Central memory CD8-positive, alpha-beta T cell (primary cell): Measurements from ENCODE around the gene FOXN3.

ENCODE experiments used
- ATAC-seq: fragments of 150-1000 bp; cut with Tn5 transposase; replicated peaks from 2 replicates; pipeline ENCODE4 v1.10.0; 2022; ENCODE audit warnings: mild to moderate bottlenecking, moderate FRiP score, moderate number of reproducible peaks; ENCODE audit not compliant: poor library complexity, severe bottlenecking; ENCODE audit errors: extremely low read depth
- DNase-seq, 2 donors: peaks; one replicate each; pipeline ENCODE4 v3.0.0; 2021; ENCODE audit warnings: low spot score in 2 of 2
- H3K27ac Mint-ChIP-seq: one replicate; pipeline ENCODE4 v1.8.0; 2022; ENCODE audit warnings: low read depth, mild to moderate bottlenecking, moderate library complexity, mixed read lengths
- H3K27me3 Mint-ChIP-seq: one replicate; pipeline ENCODE4 v1.8.0; 2022; ENCODE audit warnings: mixed read lengths
- H3K36me3 Mint-ChIP-seq: one replicate; pipeline ENCODE4 v1.8.0; 2022; ENCODE audit warnings: mild to moderate bottlenecking, moderate library complexity, mixed read lengths; ENCODE audit not compliant: insufficient read depth
- H3K4me1 Mint-ChIP-seq: one replicate; pipeline ENCODE4 v1.8.0; 2022; ENCODE audit warnings: mixed read lengths
- H3K4me3 Mint-ChIP-seq: one replicate; pipeline ENCODE4 v1.8.0; 2022; ENCODE audit warnings: mild to moderate bottlenecking, moderate library complexity, mixed read lengths
- H3K9me3 Mint-ChIP-seq: one replicate; pipeline ENCODE4 v1.8.0; 2022; ENCODE audit warnings: mixed read lengths

Gene FOXN3

DNA sequence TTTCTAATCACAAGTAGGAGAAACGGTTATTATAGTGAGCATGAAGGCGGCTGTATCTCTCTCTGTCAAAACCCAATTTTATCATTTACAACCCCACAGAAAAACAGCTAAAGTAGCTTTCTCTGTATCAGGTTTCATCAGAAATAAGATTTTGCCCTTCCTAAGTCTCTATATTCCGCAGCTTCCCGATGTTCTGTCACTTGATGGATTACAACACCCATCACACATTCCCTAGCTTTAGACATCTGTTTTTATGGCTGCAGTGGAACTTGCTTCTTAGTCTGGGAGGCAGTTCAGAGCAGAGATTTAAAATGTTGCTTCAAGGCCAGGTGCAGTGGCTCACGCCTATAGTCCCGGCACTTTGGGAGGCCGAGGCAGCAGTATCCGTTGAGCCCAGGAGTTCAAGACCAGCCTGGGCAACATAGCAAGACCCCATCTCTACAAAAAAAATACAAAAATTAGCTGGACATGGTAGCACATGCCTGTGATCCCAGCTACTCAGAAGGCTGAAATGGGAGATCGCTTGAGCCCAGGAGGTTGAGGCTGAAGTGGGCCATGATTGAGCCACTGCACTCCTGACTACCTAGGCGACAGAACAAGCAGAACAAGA is 27.6 kb upstream of the FOXN3 start:
- Mint-ChIP-seq H3K4me1 (peaks cover 74% of the 10 kb centered on the region), H3K4me3 (no peak overlapping the region), H3K27me3 (no peaks in the 10 kb centered on the region)

DNA sequence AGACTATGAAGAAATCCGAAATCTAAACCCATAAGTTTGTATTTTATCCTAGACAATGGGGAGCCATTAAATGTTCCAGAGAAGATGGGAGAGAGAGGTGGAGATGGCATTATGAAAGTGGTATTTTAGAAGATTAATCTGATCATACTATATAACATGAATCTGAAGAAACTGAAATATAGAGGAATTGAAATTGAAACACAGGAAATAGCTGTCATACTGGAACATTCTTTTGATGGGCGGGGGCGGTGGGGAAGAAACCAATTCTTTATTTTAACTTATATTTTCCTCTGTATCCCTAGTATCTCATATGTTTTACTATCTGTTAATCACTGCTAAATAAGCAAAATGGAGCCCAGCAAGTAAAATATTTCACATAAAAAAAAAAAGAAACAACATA is 27.0 kb upstream of the FOXN3 start:
- Mint-ChIP-seq H3K27ac (peak overlapping the region; percentile 80), H3K36me3 (peaks cover 13% of the 10 kb centered on the region), H3K9me3 (no peaks in the 10 kb centered on the region), H3K4me3 (no peak overlapping the region), H3K27me3 (no peaks in the 10 kb centered on the region), H3K4me1 (peaks cover 68% of the 10 kb centered on the region)
- DNase-seq (no peak), ATAC-seq (no peak)

More for the DNA sequence above, 27.6 kb upstream of the FOXN3 start:
- ATAC-seq (no peak), DNase-seq (no peak)
- peaks cover 15% of the 10 kb centered on the region for H3K36me3 Mint-ChIP-seq
- H3K9me3 Mint-ChIP-seq = no peaks in the 10 kb centered on the region
- H3K27ac Mint-ChIP-seq = no peak overlapping the region

DNA sequence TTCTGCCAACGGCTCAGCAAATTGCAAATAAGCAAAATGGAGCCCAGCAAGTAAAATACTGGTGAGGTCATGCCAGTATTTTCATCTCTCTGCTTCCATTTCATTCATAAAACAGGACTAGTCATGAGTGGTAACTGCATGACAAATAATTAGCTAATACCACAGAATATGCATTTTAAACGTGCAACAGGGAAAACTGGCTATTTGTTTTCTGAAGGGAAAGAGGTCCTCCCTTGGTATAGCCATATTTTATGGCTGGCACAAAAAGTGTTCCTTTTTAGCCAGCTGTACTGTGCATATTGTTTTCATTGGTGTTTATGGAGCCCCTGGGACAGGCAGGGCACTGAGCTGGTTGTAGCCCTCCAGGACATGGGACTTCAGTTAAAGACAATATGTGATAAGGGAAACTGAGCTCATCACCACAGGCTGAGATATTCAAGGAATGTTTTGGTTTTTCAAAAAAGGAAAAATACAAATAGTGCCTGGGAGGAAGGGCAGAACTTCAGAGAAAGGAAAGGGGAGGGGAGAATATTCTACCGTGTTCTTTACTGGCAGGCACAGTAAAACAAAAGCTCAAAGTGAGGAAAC is 26.1 kb upstream of the FOXN3 start:
- Mint-ChIP-seq H3K4me1 (peaks cover 61% of the 10 kb centered on the region), H3K4me3 (peak overlapping the region; percentile 55)
- ATAC-seq = no peak

DNA sequence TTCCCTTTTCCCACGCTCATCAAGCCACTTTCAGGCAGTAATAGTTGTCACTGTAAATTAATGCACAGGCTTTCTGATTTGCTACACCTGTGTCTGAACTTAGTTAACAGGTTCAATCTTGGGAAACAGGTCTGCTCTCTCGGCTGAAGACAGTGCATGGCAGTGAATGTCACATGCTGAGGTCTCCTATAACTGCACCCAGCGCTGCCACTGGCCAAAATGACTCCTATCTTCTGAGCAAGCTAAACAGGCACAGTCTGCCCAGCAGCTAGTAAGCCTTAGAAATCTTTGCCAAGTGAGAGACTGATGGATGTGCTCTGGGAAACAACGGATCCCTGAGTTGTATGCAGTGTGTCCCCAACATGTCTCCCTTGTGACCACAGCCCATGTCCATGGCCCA is 25.2 kb upstream of the FOXN3 start:
- Mint-ChIP-seq H3K27ac (no peak overlapping the region), H3K4me1 (peaks cover 59% of the 10 kb centered on the region), H3K4me3 (no peak overlapping the region), H3K9me3 (peaks cover 2% of the 10 kb centered on the region), H3K27me3 (no peaks in the 10 kb centered on the region), H3K36me3 (peaks cover 10% of the 10 kb centered on the region)
- DNase-seq (no peak), ATAC-seq (no peak)

More for the DNA sequence above, 26.1 kb upstream of the FOXN3 start:
- H3K27me3 Mint-ChIP-seq = no peaks in the 10 kb centered on the region
- no peaks in the 10 kb centered on the region for H3K9me3 Mint-ChIP-seq
- H3K27ac Mint-ChIP-seq = no peak overlapping the region
- DNase-seq = no peak
- H3K36me3 Mint-ChIP-seq = peaks cover 13% of the 10 kb centered on the region

DNA sequence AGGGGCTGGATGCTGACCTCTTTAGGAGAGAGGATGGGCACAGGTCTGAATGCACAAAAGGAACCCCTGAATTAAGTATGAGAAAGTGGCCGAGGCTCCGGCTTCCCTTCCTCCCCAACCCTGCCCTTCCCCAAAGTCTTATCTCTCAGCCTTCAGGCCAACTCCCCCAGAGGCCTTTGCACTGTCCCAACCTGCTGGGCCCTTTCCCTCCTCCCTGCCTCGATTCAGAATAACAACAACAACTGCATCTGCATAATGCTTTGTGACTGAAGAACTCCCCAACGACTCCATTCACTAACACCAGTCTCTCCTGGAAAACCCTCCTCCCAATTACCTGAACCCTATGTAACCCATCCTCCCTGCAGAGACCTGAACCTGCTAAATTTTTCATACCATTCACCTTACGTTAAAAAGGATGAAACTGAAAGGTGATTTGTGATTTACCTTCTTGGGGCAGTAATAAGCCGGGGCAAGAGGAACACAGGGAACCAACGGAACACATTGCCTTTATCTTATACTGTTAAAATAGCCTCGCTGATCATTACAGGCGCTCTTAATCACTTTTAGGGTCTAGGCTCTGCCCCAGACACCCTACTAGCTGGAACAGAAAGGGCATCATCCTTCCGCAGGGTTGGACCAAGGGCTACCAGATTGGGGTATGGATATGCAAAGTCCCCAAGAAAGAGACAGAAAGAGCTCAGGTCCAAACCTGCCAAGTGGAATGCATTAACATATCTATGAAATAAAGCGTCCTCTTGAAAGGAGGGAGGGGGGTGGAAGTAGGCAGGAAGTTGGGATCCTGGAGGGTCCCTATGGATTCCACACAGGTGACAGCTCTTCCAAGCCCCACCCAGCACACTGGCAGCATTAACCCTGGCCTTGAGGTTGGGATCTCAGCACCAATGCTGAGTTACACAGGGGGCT is 24.2 kb upstream of the FOXN3 start:
- no peak for ATAC-seq
- Mint-ChIP-seq H3K4me3 (no peak overlapping the region), H3K27me3 (no peaks in the 10 kb centered on the region), H3K36me3 (peaks cover 7% of the 10 kb centered on the region), H3K27ac (no peak overlapping the region), H3K4me1 (peaks cover 62% of the 10 kb centered on the region), H3K9me3 (peaks cover 5% of the 10 kb centered on the region)
- no peak for DNase-seq

DNA sequence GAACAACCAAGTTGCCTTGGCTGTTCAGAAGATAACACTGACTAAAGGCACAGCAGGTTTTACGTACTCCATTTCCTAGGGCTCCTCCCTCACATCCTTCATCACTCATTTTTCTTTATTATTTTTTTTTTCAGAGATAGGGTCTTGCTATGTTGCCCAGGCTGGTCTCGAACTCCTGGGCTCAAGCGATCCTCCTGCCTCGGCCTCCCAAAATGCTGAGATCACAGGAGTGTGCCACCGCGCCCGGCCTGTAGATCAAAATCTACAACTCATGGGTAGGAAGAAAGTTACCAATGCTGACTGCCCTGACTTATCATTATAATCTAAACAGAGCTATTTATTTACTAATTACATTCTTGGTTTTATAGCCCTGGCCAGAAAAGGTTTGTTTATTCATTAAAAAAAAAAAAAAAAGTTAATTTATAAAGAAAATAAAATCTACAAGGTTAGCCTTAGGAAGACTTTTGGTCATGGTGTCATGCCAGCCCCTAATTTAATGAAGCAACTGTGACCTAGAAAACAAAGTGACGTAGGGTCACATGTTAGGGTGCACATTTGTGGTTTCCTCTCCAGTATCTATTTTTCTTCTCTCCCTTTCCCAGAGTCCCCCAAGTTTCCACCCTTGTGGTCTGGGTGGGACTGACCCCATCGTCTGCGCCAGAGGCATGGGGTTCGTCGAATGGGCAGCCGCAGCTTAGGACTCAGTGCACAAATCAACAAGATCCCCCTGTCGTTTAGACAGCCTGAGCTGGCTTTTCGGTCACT is 19.0 kb upstream of the FOXN3 start:
- Mint-ChIP-seq H3K36me3 (peaks cover 9% of the 10 kb centered on the region), H3K4me3 (no peak overlapping the region), H3K4me1 (peaks cover 44% of the 10 kb centered on the region), H3K27ac (peak overlapping the region; percentile 90), H3K27me3 (no peaks in the 10 kb centered on the region), H3K9me3 (peaks cover 5% of the 10 kb centered on the region)
- ATAC-seq = no peak
- no peak for DNase-seq

DNA sequence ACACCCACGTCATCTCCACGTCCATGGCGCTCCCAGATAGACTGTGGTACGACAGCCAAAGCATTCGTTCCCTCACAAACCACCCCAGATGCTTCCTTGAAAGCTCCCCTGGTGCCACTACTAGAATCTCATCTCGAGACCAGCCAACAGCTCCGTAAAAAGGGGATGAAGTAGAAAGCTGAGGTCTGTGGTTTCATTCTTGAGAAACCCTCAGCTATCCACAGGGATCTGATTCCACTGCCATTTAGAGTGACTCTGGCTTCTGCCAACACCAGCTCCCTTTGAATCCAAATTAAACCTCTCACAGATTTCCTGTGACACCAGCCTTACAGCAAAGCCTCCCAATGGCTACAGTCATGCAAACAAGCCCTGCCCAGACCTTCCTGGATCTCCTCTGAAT is 18.5 kb upstream of the FOXN3 start:
- H3K9me3 Mint-ChIP-seq = peaks cover 5% of the 10 kb centered on the region
- H3K4me1 Mint-ChIP-seq = peaks cover 44% of the 10 kb centered on the region
- H3K27me3 Mint-ChIP-seq = no peaks in the 10 kb centered on the region
- H3K27ac Mint-ChIP-seq = peak overlapping the region; percentile 90
- peaks cover 12% of the 10 kb centered on the region for H3K36me3 Mint-ChIP-seq
- H3K4me3 Mint-ChIP-seq = no peak overlapping the region
- no peak for ATAC-seq
- no peak for DNase-seq

DNA sequence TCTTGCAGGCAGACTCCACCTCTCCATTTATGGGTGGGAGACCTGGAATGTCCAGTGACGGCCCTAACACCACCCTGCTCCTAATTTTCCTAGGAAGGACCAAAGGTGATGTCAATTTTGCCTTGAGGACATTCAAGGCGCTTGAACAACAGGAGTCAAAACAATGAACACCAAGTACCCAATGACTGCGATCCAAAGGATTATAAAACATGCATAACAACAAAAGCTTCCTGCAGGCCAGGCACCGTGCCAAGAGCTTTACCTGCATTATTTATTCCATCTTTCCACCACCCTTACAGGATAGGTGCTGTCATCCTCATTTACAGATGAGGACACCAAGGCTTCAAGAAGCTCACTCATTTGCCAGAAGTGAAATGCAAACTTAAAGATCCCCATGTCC is 15.2 kb upstream of the FOXN3 start:
- Mint-ChIP-seq H3K4me3 (peak overlapping the region; percentile 78), H3K27me3 (no peaks in the 10 kb centered on the region), H3K9me3 (peaks cover 2% of the 10 kb centered on the region), H3K27ac (peak overlapping the region; percentile 94), H3K4me1 (peaks cover 48% of the 10 kb centered on the region), H3K36me3 (peaks cover 12% of the 10 kb centered on the region)
- ATAC-seq (no peak), DNase-seq (no peak)

DNA sequence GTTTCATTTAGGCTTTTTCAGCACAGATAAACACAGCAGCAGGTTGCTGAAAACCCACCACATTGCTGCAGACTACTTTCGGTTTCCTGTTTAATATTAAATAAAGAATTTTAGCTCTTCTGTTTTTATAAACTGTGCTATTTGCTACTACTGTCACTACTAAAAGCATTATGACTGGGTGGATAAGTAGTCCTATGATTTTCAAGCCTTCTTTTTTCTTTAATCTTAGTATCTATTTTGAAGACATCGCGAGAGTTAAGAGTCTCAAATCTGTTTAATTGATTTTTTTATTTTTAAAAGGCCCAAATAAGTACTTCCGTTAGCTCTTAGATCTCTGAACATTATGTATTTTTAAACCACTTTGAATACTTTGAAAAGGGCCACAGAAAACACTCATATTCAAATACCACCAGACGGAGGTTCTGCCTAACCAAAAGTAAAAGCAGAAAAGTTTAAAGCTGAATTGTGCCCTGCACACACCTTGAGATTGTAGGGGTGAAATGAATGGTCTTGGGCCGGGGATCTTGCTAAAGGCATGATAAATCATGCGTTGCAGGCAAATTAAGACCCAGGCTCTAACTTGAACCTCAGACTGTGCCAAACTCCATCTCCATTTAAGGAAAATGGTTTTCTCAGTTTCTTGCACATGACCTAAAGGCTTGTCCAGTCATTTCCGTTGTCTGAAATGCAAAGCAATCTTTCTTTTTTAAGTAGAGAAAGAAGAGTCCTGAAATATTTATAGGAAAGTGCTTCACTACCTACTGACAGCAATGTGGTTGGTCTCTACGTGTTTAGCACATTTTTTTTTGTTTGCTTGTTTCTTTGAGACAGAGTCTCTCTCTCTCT is 13.6 kb upstream of the FOXN3 start:
- H3K27me3 Mint-ChIP-seq = no peaks in the 10 kb centered on the region
- H3K4me3 Mint-ChIP-seq = peak overlapping the region; percentile 78
- ATAC-seq (peak; percentile 82), DNase-seq (peak; percentile 31 to 37)
- H3K36me3 Mint-ChIP-seq = peaks cover 11% of the 10 kb centered on the region
- H3K9me3 Mint-ChIP-seq = no peaks in the 10 kb centered on the region
- H3K4me1 Mint-ChIP-seq = peaks cover 40% of the 10 kb centered on the region
- H3K27ac Mint-ChIP-seq = peak overlapping the region; percentile 94

DNA sequence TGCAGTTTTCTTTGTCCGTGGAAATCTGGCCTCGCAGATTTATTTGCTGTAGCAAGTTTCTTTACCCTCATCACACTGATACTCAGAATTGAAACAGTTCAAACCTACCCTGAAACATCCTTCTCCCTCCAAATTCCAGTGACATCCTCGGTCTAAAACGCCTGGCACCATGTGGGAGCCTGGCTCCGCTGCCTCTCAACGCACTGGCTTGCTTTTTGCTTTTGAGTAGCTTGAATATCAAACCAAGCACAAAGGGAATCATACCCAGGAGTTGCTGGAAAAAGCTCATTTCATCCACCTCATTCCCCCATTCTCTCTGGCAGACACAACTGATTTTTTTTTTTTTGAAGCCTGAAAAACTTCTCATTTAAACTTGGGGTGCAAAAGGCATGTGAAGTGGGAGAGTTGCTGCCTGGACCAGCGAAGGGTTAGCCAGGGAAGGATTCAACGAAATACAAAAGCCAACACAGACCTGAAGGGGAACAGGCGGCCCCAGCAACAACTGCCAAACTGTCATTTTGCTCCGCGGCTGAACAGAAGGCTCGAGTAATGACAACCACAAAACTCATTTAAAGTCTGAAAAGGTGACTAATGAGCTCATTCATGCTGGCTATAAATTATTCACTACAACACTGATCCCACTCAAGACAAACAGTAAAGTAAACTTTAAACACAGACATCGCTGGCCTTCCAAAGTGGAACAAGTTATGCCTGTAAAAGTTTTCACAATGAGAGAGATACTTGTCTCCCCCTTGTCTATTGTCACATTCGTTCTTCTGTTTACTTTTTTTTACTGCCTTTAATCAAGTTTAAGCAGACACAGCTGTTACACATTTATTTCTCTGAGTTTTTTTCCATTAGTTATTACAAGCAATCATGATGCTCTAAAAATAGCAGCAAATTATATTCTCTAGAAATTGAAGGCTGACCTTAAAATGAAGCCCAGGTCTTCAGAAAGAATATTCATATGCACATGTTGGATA is 12.5 kb upstream of the FOXN3 start:
- no peaks in the 10 kb centered on the region for H3K9me3 Mint-ChIP-seq
- H3K27ac Mint-ChIP-seq = peak overlapping the region; percentile 94
- peaks cover 9% of the 10 kb centered on the region for H3K36me3 Mint-ChIP-seq
- ATAC-seq (peak; percentile 12), DNase-seq (no peak)
- H3K4me1 Mint-ChIP-seq = peaks cover 32% of the 10 kb centered on the region
- no peaks in the 10 kb centered on the region for H3K27me3 Mint-ChIP-seq
- H3K4me3 Mint-ChIP-seq = peak overlapping the region; percentile 78
